COLO668 (cell line): Measurements from ENCODE around the gene RHBDF1.
"Not testable (repeated sequence)": the region's sequence is repeated elsewhere in the genome, so short reads cannot be mapped to it uniquely, and the experiment has no call there.

Experiments
- DNase-seq: peaks from one replicate; lab custom pipeline; 2025; ENCODE audit not compliant: unreplicated experiment; lab: John Stamatoyannopoulos, UW

Gene RHBDF1

GRCh38 chr16:60929-61878 is 11.2 kb downstream of the RHBDF1 start:
- no peak for DNase-seq

- no peak for DNase-seq
Observed at GRCh38 chr16:60166-60565, 12.3 kb downstream of the RHBDF1 start.

GRCh38 chr16:59440-60059 is 12.9 kb downstream of the RHBDF1 start:
- DNase-seq: no peak

- no peak for DNase-seq
Observed at GRCh38 chr16:58491-59439, 13.7 kb downstream of the RHBDF1 start.

- DNase-seq: no peak
Observed at GRCh38 chr16:57711-58110, 14.7 kb downstream of the RHBDF1 start.

GRCh38 chr16:56231-56927 is 16.1 kb downstream of the RHBDF1 start:
- no peak for DNase-seq

GRCh38 chr16:55571-56136 is 16.8 kb downstream of the RHBDF1 start:
- no peak for DNase-seq

- no peak for DNase-seq
Observed at GRCh38 chr16:54237-54581, 18.2 kb downstream of the RHBDF1 start.

GRCh38 chr16:53346-54236 is 18.8 kb downstream of the RHBDF1 start, which contains the start of the genes POLR3K and SNRNP25:
Gene POLR3K (minus strand): TSS chr16:53608. CDS start chr16:53586, 22 bp downstream.
Gene SNRNP25 (plus strand): TSS chr16:53828. CDS start chr16:54017, 189 bp downstream.
- peak; percentile 98 for DNase-seq

- no peak for DNase-seq
Observed at GRCh38 chr16:50769-51591, 21.5 kb downstream of the RHBDF1 start.

GRCh38 chr16:47234-47633 is 25.2 kb downstream of the RHBDF1 start:
- no peak for DNase-seq

- not testable (repeated sequence) for DNase-seq
Observed at GRCh38 chr16:46510-46909, 25.9 kb downstream of the RHBDF1 start.

GRCh38 chr16:45454-45853 is 27.0 kb downstream of the RHBDF1 start:
- peak; percentile 37 for DNase-seq

GRCh38 chr16:44655-45054 is 27.8 kb downstream of the RHBDF1 start:
- no peak for DNase-seq

GRCh38 chr16:43294-43693 is 29.1 kb downstream of the RHBDF1 start:
- DNase-seq: no peak

GRCh38 chr16:42691-43090 is 29.7 kb downstream of the RHBDF1 start:
- DNase-seq: no peak

- no peak for DNase-seq
Observed at GRCh38 chr16:42069-42457, 30.4 kb downstream of the RHBDF1 start.

- no peak for DNase-seq
Observed at GRCh38 chr16:41439-42068, 30.9 kb downstream of the RHBDF1 start.
